Muscle layer of colon (tissue), 2 donors: Measurements from ENCODE around the gene CMC2.
A peak's percentile ranks its signal among the peaks of the same experiment; 100 is the strongest.

Experiments used
- H3K27ac ChIP-seq: one replicate; pipeline ENCODE4 v1.7.0; 2013; ENCODE audit warnings: low read depth, mild to moderate bottlenecking, low read length, moderate library complexity
- H3K27me3 ChIP-seq, 2 donors: one replicate each; pipeline ENCODE4 v1.7.0; 2013; ENCODE audit warnings: low read length in 2 of 2, mild to moderate bottlenecking in 2 of 2; ENCODE audit not compliant: insufficient read depth in 2 of 2, control insufficient read depth in 1 of 2
- H3K36me3 ChIP-seq: one replicate; pipeline ENCODE4 v1.7.0; 2013; ENCODE audit warnings: mild to moderate bottlenecking, low read length; ENCODE audit not compliant: insufficient read depth
- H3K4me1 ChIP-seq: one replicate; pipeline ENCODE4 v1.7.0; 2013; ENCODE audit warnings: mild to moderate bottlenecking, low read length; ENCODE audit not compliant: insufficient read depth
- H3K4me3 ChIP-seq, 2 donors: one replicate each; pipeline ENCODE4 v1.7.0; 2013; ENCODE audit warnings: low read length in 2 of 2, low read depth in 1 of 2, mild to moderate bottlenecking in 1 of 2, moderate library complexity in 1 of 2
- H3K9ac ChIP-seq: one replicate; pipeline ENCODE4 v1.7.0; 2013; ENCODE audit warnings: low read length
- H3K9me3 ChIP-seq: one replicate; pipeline ENCODE4 v1.7.0; 2013; ENCODE audit warnings: mild to moderate bottlenecking, low read length
- donor health status: abdominal sarcoma.
- donor health status: Adenocarcinoma of cecum.

CMC2 gene

GRCh38 chr16:80940069-80940856 is 66.4 kb downstream of the CMC2 start:
- Histone ChIP-seq H3K27ac (no peak overlapping the region), H3K9me3 (no peaks in the 10 kb centered on the region), H3K4me1 (no peaks in the 10 kb centered on the region), H3K9ac (no peak overlapping the region), H3K27me3 (no peaks in the 10 kb centered on the region), H3K36me3 (no peaks in the 10 kb centered on the region), H3K4me3 (no peak overlapping the region)

GRCh38 chr16:80938879-80939260 is 67.8 kb downstream of the CMC2 start:
- H3K9me3 ChIP-seq: no peaks in the 10 kb centered on the region
- H3K36me3 ChIP-seq: no peaks in the 10 kb centered on the region
- H3K9ac ChIP-seq: no peak overlapping the region
- no peak overlapping the region for H3K4me3 ChIP-seq
- no peaks in the 10 kb centered on the region for H3K27me3 ChIP-seq
- H3K4me1 ChIP-seq: no peaks in the 10 kb centered on the region
- H3K27ac ChIP-seq: no peak overlapping the region

- H3K4me3 ChIP-seq: no peak overlapping the region
- no peaks in the 10 kb centered on the region for H3K4me1 ChIP-seq
- no peak overlapping the region for H3K9ac ChIP-seq
- H3K27me3 ChIP-seq: no peaks in the 10 kb centered on the region
- H3K36me3 ChIP-seq: no peaks in the 10 kb centered on the region
- no peak overlapping the region for H3K27ac ChIP-seq
- no peaks in the 10 kb centered on the region for H3K9me3 ChIP-seq
These were observed 68.4 kb downstream of the CMC2 start for GRCh38 chr16:80938004-80938878.

GRCh38 chr16:80936410-80936809 is 70.3 kb downstream of the CMC2 start:
- Histone ChIP-seq H3K27me3 (no peaks in the 10 kb centered on the region), H3K4me3 (no peak overlapping the region), H3K9ac (no peak overlapping the region), H3K27ac (no peak overlapping the region), H3K4me1 (peaks cover 6% of the 10 kb centered on the region), H3K36me3 (no peaks in the 10 kb centered on the region), H3K9me3 (no peaks in the 10 kb centered on the region)

- Histone ChIP-seq H3K27ac (no peak overlapping the region), H3K4me1 (peaks cover 6% of the 10 kb centered on the region), H3K36me3 (no peaks in the 10 kb centered on the region), H3K9me3 (no peaks in the 10 kb centered on the region), H3K27me3 (no peaks in the 10 kb centered on the region), H3K4me3 (no peak overlapping the region), H3K9ac (no peak overlapping the region)
These were observed 71.0 kb downstream of the CMC2 start for GRCh38 chr16:80935691-80936090.

GRCh38 chr16:80932708-80933095 is 74.0 kb downstream of the CMC2 start:
- H3K4me1 ChIP-seq: peaks cover 6% of the 10 kb centered on the region
- no peaks in the 10 kb centered on the region for H3K27me3 ChIP-seq
- peak overlapping the region; percentile 74 for H3K27ac ChIP-seq
- no peak overlapping the region for H3K9ac ChIP-seq
- H3K4me3 ChIP-seq: peak overlapping the region; percentile 37 to 51
- no peaks in the 10 kb centered on the region for H3K36me3 ChIP-seq
- H3K9me3 ChIP-seq: no peaks in the 10 kb centered on the region

- Histone ChIP-seq H3K9me3 (no peaks in the 10 kb centered on the region), H3K27me3 (no peaks in the 10 kb centered on the region), H3K4me3 (peak overlapping the region; percentile 37 to 51), H3K36me3 (no peaks in the 10 kb centered on the region), H3K9ac (no peak overlapping the region), H3K4me1 (peaks cover 6% of the 10 kb centered on the region), H3K27ac (peak overlapping the region; percentile 74)
These were observed 74.6 kb downstream of the CMC2 start for GRCh38 chr16:80931801-80932707.

- H3K27me3 ChIP-seq: no peaks in the 10 kb centered on the region
- no peak overlapping the region for H3K9ac ChIP-seq
These were observed 82.2 kb downstream of the CMC2 start for GRCh38 chr16:80924372-80924978.

GRCh38 chr16:80923356-80923755 is 83.3 kb downstream of the CMC2 start:
- no peak overlapping the region for H3K9ac ChIP-seq
- no peak overlapping the region for H3K27ac ChIP-seq
- no peaks in the 10 kb centered on the region for H3K27me3 ChIP-seq
- no peaks in the 10 kb centered on the region for H3K4me1 ChIP-seq
- H3K4me3 ChIP-seq: no peak overlapping the region
- no peaks in the 10 kb centered on the region for H3K36me3 ChIP-seq
- H3K9me3 ChIP-seq: no peaks in the 10 kb centered on the region

More at GRCh38 chr16:80924372-80924978, 82.2 kb downstream of the CMC2 start:
- H3K4me1 ChIP-seq: no peaks in the 10 kb centered on the region
- H3K27ac ChIP-seq: no peak overlapping the region
- no peak overlapping the region for H3K4me3 ChIP-seq
- no peaks in the 10 kb centered on the region for H3K36me3 ChIP-seq
- H3K9me3 ChIP-seq: no peaks in the 10 kb centered on the region
